Hepatocyte (in vitro differentiated cells): Measurements from ENCODE around the gene FILIP1.

ENCODE experiments used
- CTCF ChIP-seq: fragments of 200-600 bp; sonication (generic); IDR thresholded peaks from 2 replicates; pipeline ENCODE4 v1.5.1; 2016; ENCODE audit warnings: antibody characterized with exemption, mild to moderate bottlenecking; ENCODE audit not compliant: poor library complexity
- EZH2 ChIP-seq: fragments of 200-600 bp; sonication (generic); IDR thresholded peaks from 2 replicates; pipeline ENCODE4 v1.6.1; 2016; ENCODE audit warnings: antibody characterized with exemption, mild to moderate bottlenecking, borderline replicate concordance

- TF ChIP-seq CTCF, result no peak
- TF ChIP-seq EZH2, result no peak
Measured at GRCh38 chr6:75250552-75250951, 243.0 kb downstream of the FILIP1 start.
